ENCODE results near the gene CALR. TPM values are rescaled to one million over a fixed set of nuclear protein-coding genes. Genes with fewer than 3 reads are reported as not detected.

Gene CALR
- total RNA-seq, 1 experiment from 2014 or later: 606 TPM

- Histone ChIP-seq H3F3A (ENCODE audit: insufficient read depth, low read depth) (peaks cover 29% of the 10 kb centered on the region), H2AFZ (no peak overlapping the region), H3K4me1 (replicated peaks; ENCODE audit: insufficient read depth) (no peaks in the 10 kb centered on the region; the same call in 1 of the 2 replicates), H3K79me2 (ENCODE audit: low read depth) (no peaks in the 10 kb centered on the region), H3K36me3 (ENCODE audit: low read depth) (0 out of 2 replicates have a peak, but pooled peaks cover 4% of the 10 kb centered on the region), H3K4me3 (no peak overlapping the region), H4K20me1 (ENCODE audit: insufficient read depth) (no peaks in the 10 kb centered on the region), H3K27ac (no peak overlapping the region), H3K9me3 (ENCODE audit: insufficient read depth, low read depth) (no peaks in the 10 kb centered on the region), H3K9me2 (ENCODE audit: insufficient read depth) (no peaks in the 10 kb centered on the region), H3K27me3 (ENCODE audit: insufficient read depth, low read depth) (no peaks in the 10 kb centered on the region), H3K4me2 (no peak overlapping the region)
- TF ChIP-seq CTCF (conservative IDR thresholded peaks at IDR 0.05) (no peak), EZH2 (IDR thresholded peaks at IDR 0.05; ENCODE audit: low read depth) (no peak)
- DNase-seq: no peak
- BruUV-seq (replicated peaks): no TSS peak
- intact Hi-C loops (cut with micrococcal nuclease; ENCODE audit: unreplicated experiment): loop anchor here (2.0 kb wide), 1 partner anchor 27 kb away; the partner anchor contains the start of gene GCDH
- CTCF ChIA-PET: no interaction called here
- POLR2A ChIA-PET (ENCODE audit: unreplicated experiment): no interaction called here
Measured at GRCh38 chr19:12918253-12918652, 20.2 kb upstream of the CALR start.

- Histone ChIP-seq H3K9me2 (ENCODE audit: insufficient read depth) (no peaks in the 10 kb centered on the region), H3K36me3 (ENCODE audit: low read depth) (peaks cover 26% of the 10 kb centered on the region; the same call in 1 of the 2 replicates), H4K20me1 (ENCODE audit: insufficient read depth) (no peaks in the 10 kb centered on the region), H3F3A (ENCODE audit: insufficient read depth, low read depth) (peaks cover 31% of the 10 kb centered on the region), H3K27ac (no peak overlapping the region), H3K27me3 (ENCODE audit: insufficient read depth, low read depth) (no peaks in the 10 kb centered on the region), H3K9me3 (ENCODE audit: insufficient read depth, low read depth) (no peaks in the 10 kb centered on the region), H3K4me3 (no peak overlapping the region), H2AFZ (no peak overlapping the region), H3K4me1 (replicated peaks; ENCODE audit: insufficient read depth) (no peaks in the 10 kb centered on the region; the same call in 1 of the 2 replicates), H3K79me2 (ENCODE audit: low read depth) (no peaks in the 10 kb centered on the region), H3K4me2 (no peak overlapping the region)
- no TSS peak for BruUV-seq (replicated peaks)
- TF ChIP-seq CTCF (conservative IDR thresholded peaks at IDR 0.05): no peak
- TF ChIP-seq EZH2 (IDR thresholded peaks at IDR 0.05; ENCODE audit: low read depth): no peak
- ChIA-PET POLR2A (ENCODE audit: unreplicated experiment) (interaction anchor here (1.1 kb wide), 1 partner anchor 30 kb away, joined by 15 read pairs; the partner anchor contains the start of gene GCDH), CTCF (no interaction called here)
- intact Hi-C loops (cut with micrococcal nuclease; ENCODE audit: unreplicated experiment): no loop called here
- no peak for DNase-seq
Measured at GRCh38 chr19:12921047-12921446, 17.4 kb upstream of the CALR start.

- CTCF ChIA-PET: no interaction called here
- BruUV-seq (replicated peaks): no TSS peak
- no peak overlapping the region for H3K27ac ChIP-seq
- H3K9me2 ChIP-seq (ENCODE audit: insufficient read depth): no peaks in the 10 kb centered on the region
- H3K36me3 ChIP-seq (ENCODE audit: low read depth): peaks cover 35% of the 10 kb centered on the region
- H3F3A ChIP-seq (ENCODE audit: insufficient read depth, low read depth): peaks cover 31% of the 10 kb centered on the region
- H3K4me1 ChIP-seq (replicated peaks; ENCODE audit: insufficient read depth): no peaks in the 10 kb centered on the region; the same call in 1 of the 2 replicates
- H4K20me1 ChIP-seq (ENCODE audit: insufficient read depth): no peaks in the 10 kb centered on the region
- no peaks in the 10 kb centered on the region for H3K27me3 ChIP-seq (ENCODE audit: insufficient read depth, low read depth)
- no peak overlapping the region for H3K4me2 ChIP-seq
- intact Hi-C loops (cut with micrococcal nuclease; ENCODE audit: unreplicated experiment): no loop called here
- no peaks in the 10 kb centered on the region for H3K79me2 ChIP-seq (ENCODE audit: low read depth)
- H3K4me3 ChIP-seq: no peak overlapping the region
- no peaks in the 10 kb centered on the region for H3K9me3 ChIP-seq (ENCODE audit: insufficient read depth, low read depth)
- POLR2A ChIA-PET (ENCODE audit: unreplicated experiment): no interaction called here
- no peak for DNase-seq
- no peak overlapping the region for H2AFZ ChIP-seq
- TF ChIP-seq CTCF (conservative IDR thresholded peaks at IDR 0.05) (no peak), EZH2 (IDR thresholded peaks at IDR 0.05; ENCODE audit: low read depth) (no peak)
Measured at GRCh38 chr19:12922959-12923358, 15.4 kb upstream of the CALR start.

Data from PC-9 (cell line).